Neural cell (in vitro differentiated cells): ENCODE results near the gene TAL2. TPM values are rescaled to one million over a fixed set of nuclear protein-coding genes. Genes with fewer than 3 reads are reported as not detected.

Experiments
- polyA plus RNA-seq: library from polyadenylated mRNA; depleted of rRNA; stranded (reverse); fragments of >200 nt; gene quantifications from 2 replicates; pipeline ENCODE4 v1.2.3, GENCODE V29; 2014

TAL2 gene
- polyA plus RNA-seq, 1 donor from 2014 or later = 0.88 TPM

Other genes with a start within 250 kb of the TAL2 start
- 38.5 and 42.8 TPM in 2 replicates for gene FSD1L, start 214.4 kb upstream of the TAL2 start, polyA plus RNA-seq
- 20.1 and 52.1 TPM in 2 replicates for gene FKTN, start 104.3 kb upstream of the TAL2 start, polyA plus RNA-seq
- gene TMEM38B, start 32.1 kb downstream of the TAL2 start, polyA plus RNA-seq = 24.5 and 30.9 TPM in 2 replicates